HepG2 (cell line): ENCODE data around the gene IL1RAPL2. TPM values are rescaled to one million over a fixed set of nuclear protein-coding genes. Genes with fewer than 3 reads are reported as not detected.

ENCODE experiments used
- ATAC-seq: fragments of 200-7000 bp; cut with Tn5 transposase; 3 replicates; pipeline ENCODE4 v1.9.1; 2020; ENCODE audit warnings: mild to moderate bottlenecking, moderate library complexity
- BruUV-seq: library from RNA; stranded (reverse); fragments of 400-500 nt; replicated peaks from 2 replicates; lab custom pipeline; 2021; lab: Mats Ljungman, UMichigan
- CTCF ChIA-PET: fragments of 300-600 bp; formaldehyde crosslinking; extraction: SDS; loops from one replicate; lab custom pipeline; 2021; ENCODE audit warnings: low total read pairs, inconsistent platforms, low intra/inter-chr PET ratio; lab: Yijun Ruan, JAX
- POLR2A ChIA-PET: fragments of 350-600 bp; sonication (Branson Sonifier 250); formaldehyde crosslinking; loops from one replicate; lab custom pipeline; 2020; ENCODE audit warnings: antibody characterized with exemption, inconsistent platforms; lab: Yijun Ruan, JAX
- DNase-seq: peaks from one replicate; pipeline ENCODE4 v3.0.0-alpha.2; 2015; ENCODE audit warnings: low spot score
- FAIRE-seq: peaks from 3 replicates; lab custom pipeline; 2011; peaks lifted over from hg19 to GRCh38; lab: Jason Lieb, UNC
- H2AFZ ChIP-seq: one replicate; pipeline ENCODE4 v1.6.1; 2011; ENCODE audit warnings: low read length, inconsistent platforms
- H3K27ac ChIP-seq: fragments of 300-600 bp; 3 replicates; pipeline ENCODE4 v1.8.0; 2011; ENCODE audit warnings: mixed run types, mild to moderate bottlenecking, mixed read lengths, low read length, inconsistent platforms; ENCODE audit not compliant: insufficient read depth; ENCODE audit errors: extremely low read length
- H3K27me3 ChIP-seq, 2 experiments: fragments of 200-600 bp in 1 of 2; 2 replicates in 1 of 2; 3 replicates in 1 of 2; pipeline versions ENCODE4 v1.6.0 to v1.8.0; 2011; ENCODE audit warnings: low read length in 2 of 2, mild to moderate bottlenecking in 2 of 2, moderate library complexity in 2 of 2, inconsistent platforms in 1 of 2; ENCODE audit not compliant: insufficient read depth in 2 of 2, control insufficient read depth in 1 of 2
- H3K36me3 ChIP-seq, 2 experiments: fragments of 200-600 bp in 1 of 2; replicated peaks in 1 of 2; 2 replicates in 1 of 2; 3 replicates in 1 of 2; pipeline versions ENCODE4 v1.5.1 to v1.8.0; 2011; ENCODE audit warnings: low read length in 2 of 2, inconsistent platforms in 1 of 2; ENCODE audit not compliant: insufficient read depth in 2 of 2, control insufficient read depth in 1 of 2
- H3K4me1 ChIP-seq: 2 replicates; pipeline ENCODE4 v1.5.1; 2012; ENCODE audit warnings: low read length, inconsistent platforms; ENCODE audit not compliant: insufficient read depth
- H3K4me2 ChIP-seq: 2 replicates; pipeline ENCODE4 v1.6.0; 2011; ENCODE audit warnings: low read depth, low read length, inconsistent platforms
- H3K4me3 ChIP-seq, 3 experiments: fragments of 200-600 bp in 1 of 3; sonication (generic), shearing (Covaris generic) in 1 of 3; replicated peaks in 1 of 3; 2 replicates each; pipeline ENCODE4 v1.5.1; 2011 to 2016; ENCODE audit warnings: low read length in 3 of 3, inconsistent platforms in 2 of 3, low read depth in 2 of 3, mild to moderate bottlenecking in 2 of 3, control low read depth in 1 of 3, mixed read lengths in 1 of 3; ENCODE audit not compliant: insufficient read depth in 1 of 3
- H3K79me2 ChIP-seq: one replicate; pipeline ENCODE4 v1.6.1; 2011; ENCODE audit warnings: low read length, inconsistent platforms; ENCODE audit not compliant: insufficient read depth
- H3K9ac ChIP-seq: 2 replicates; pipeline ENCODE4 v1.6.0; 2011; ENCODE audit warnings: mild to moderate bottlenecking, low read depth, low read length, inconsistent platforms; ENCODE audit not compliant: insufficient read depth
- H3K9me3 ChIP-seq: 2 replicates; pipeline ENCODE4 v1.5.1; 2012; ENCODE audit warnings: mild to moderate bottlenecking, low read length
- H4K20me1 ChIP-seq: 2 replicates; pipeline ENCODE4 v1.6.0; 2011; ENCODE audit warnings: inconsistent platforms, mild to moderate bottlenecking, low read length, moderate library complexity; ENCODE audit not compliant: insufficient read depth
- ARNTL ChIP-seq: sonication (generic); formaldehyde crosslinking; IDR thresholded peaks from 2 replicates; pipeline ENCODE4 v1.4.0; 2020; ENCODE audit warnings: mild to moderate bottlenecking, missing genetic modification reagents
- ATF1 ChIP-seq: IDR thresholded peaks from 2 replicates; pipeline ENCODE4 v1.6.1; 2016; ENCODE audit warnings: mild to moderate bottlenecking, control low read depth
- ATF7 ChIP-seq, 2 experiments: fragments of 450-650 bp in 1 of 2; sonication (generic) in 1 of 2; formaldehyde crosslinking in 1 of 2; IDR thresholded peaks; 2 replicates each; pipeline versions ENCODE4 v1.4.0 to v1.6.1; 2016 to 2020; ENCODE audit warnings: antibody characterized with exemption in 1 of 2, mild to moderate bottlenecking in 1 of 2, missing genetic modification reagents in 1 of 2
- ETS1 ChIP-seq: sonication (generic); formaldehyde crosslinking; IDR thresholded peaks from 2 replicates; pipeline ENCODE4 v1.4.0; 2020; ENCODE audit warnings: missing genetic modification reagents
- HNF1B ChIP-seq: sonication (generic); formaldehyde crosslinking; IDR thresholded peaks from 2 replicates; pipeline ENCODE4 v1.5.1; 2020; ENCODE audit warnings: mild to moderate bottlenecking, moderate library complexity, missing genetic modification reagents
- HOXA7 ChIP-seq: sonication (generic); formaldehyde crosslinking; IDR thresholded peaks from 2 replicates; pipeline ENCODE4 v1.8.1; 2022; ENCODE audit warnings: mild to moderate bottlenecking, missing genetic modification reagents, moderate library complexity
- NFE2L2 ChIP-seq: fragments of 150-350 bp; IDR thresholded peaks from 2 replicates; pipeline ENCODE4 v1.6.1; 2014; ENCODE audit warnings: low read length
- POLR2AphosphoS5 ChIP-seq: IDR thresholded peaks from 2 replicates; pipeline ENCODE4 v1.6.1; 2012; ENCODE audit warnings: low read depth, low read length
- SAP130 ChIP-seq: IDR thresholded peaks from 2 replicates; pipeline ENCODE4 v1.6.1; 2016; ENCODE audit warnings: low read depth
- ZBTB1 ChIP-seq: sonication (generic); formaldehyde crosslinking; IDR thresholded peaks from 2 replicates; pipeline ENCODE4 v1.4.0; 2020; ENCODE audit warnings: missing genetic modification reagents, borderline replicate concordance
- ZKSCAN1 ChIP-seq: fragments of 150-350 bp; IDR thresholded peaks from 2 replicates; pipeline ENCODE4 v1.6.1; 2014; ENCODE audit warnings: low read length
- ZNF136 ChIP-seq: sonication (generic); formaldehyde crosslinking; IDR thresholded peaks from 2 replicates; pipeline ENCODE4 v1.8.1; 2022; ENCODE audit warnings: low read depth, mild to moderate bottlenecking, moderate library complexity, missing genetic modification reagents
- ZNF20 ChIP-seq: sonication (generic); formaldehyde crosslinking; IDR thresholded peaks from 2 replicates; pipeline ENCODE4 v1.4.0; 2020; ENCODE audit warnings: mild to moderate bottlenecking, moderate library complexity, missing genetic modification reagents
- ZNF260 ChIP-seq: sonication (generic); formaldehyde crosslinking; IDR thresholded peaks from 2 replicates; pipeline ENCODE4 v1.4.0; 2020; ENCODE audit warnings: missing genetic modification reagents, low read depth, mild to moderate bottlenecking, borderline replicate concordance
- WGBS: methylation state at CpG from one replicate; pipeline ENCODE4 v1.1.6; 2017; ENCODE audit warnings: low lambda C conversion rate; 5-methylcytosine and 5-hydroxymethylcytosine counted together
- in situ Hi-C: cut with HindIII; loops from 2 replicates; pipeline ENCODE4 v1.10.0; 2017; ENCODE audit warnings: low pct_unique_long_range_greater_than_20kb; ENCODE audit not compliant: extremely low pct_ligation_motif_present
- intact Hi-C: fragments of 100-400 bp; cut with micrococcal nuclease; formaldehyde crosslinking; loops from one replicate; pipeline ENCODE4 v1.10.0; 2022; ENCODE audit not compliant: unreplicated experiment
- polyA plus RNA-seq, 8 experiments: library from polyadenylated mRNA; depleted of rRNA in 3 of 8; stranded (reverse) in 7 of 8; unstranded in 1 of 8; fragments of >200 nt; fragmentation: Illumina TruSeq in 4 of 8; extraction: Trizol in 4 of 8; gene quantifications; 2 replicates each; pipeline versions ENCODE4 v1.2.1 to v1.2.3, GENCODE V29; 2011 to 2016; ENCODE audit warnings: low read depth in 4 of 8, missing spikeins in 1 of 8, mixed read lengths in 1 of 8; ENCODE audit not compliant: insufficient read depth in 1 of 8
- total RNA-seq, 5 experiments: library from RNA; depleted of rRNA; stranded (reverse); fragments of >200 nt; fragmentation: Illumina TruSeq; extraction: Trizol; gene quantifications; 2 replicates each; pipeline ENCODE4 v1.2.3, GENCODE V29; 2016; ENCODE audit warnings: low read depth in 1 of 5

Gene IL1RAPL2
- total and polyA plus RNA-seq, 2 of the 13 experiments (the other 11 are each of a cell fraction or from before 2014, with no cell fraction given), result not detected

- TF ChIP-seq HNF1B (CRISPR knock-in tag) (no peak), ATF7 (IDR thresholded peaks at IDR 0.05) (no peak), ATF7 (CRISPR knock-in tag; IDR thresholded peaks at IDR 0.05) (no peak), ZNF136 (CRISPR knock-in tag) (no peak), ARNTL (CRISPR knock-in tag) (no peak), ZNF260 (CRISPR knock-in tag) (no peak), ETS1 (CRISPR knock-in tag) (no peak), ZKSCAN1 (no peak), ZBTB1 (CRISPR knock-in tag) (no peak), ATF1 (CRISPR knock-in tag) (no peak), ZNF20 (CRISPR knock-in tag) (no peak)
These were observed 1082.7 kb downstream of the IL1RAPL2 start (continued) for GRCh38 chrX:105648732-105649131.

- CTCF ChIA-PET, result no interaction called here
- H3K79me2 ChIP-seq, result no peaks in the 10 kb centered on the region
- H3K9ac ChIP-seq, result no peak overlapping the region
- in situ Hi-C loops, result no loop called here
- BruUV-seq, result no TSS peak
- POLR2A ChIA-PET, result no interaction called here
- H3K4me2 ChIP-seq, result no peak overlapping the region
- no peak overlapping the region for H3K4me3 ChIP-seq
- DNase-seq, result no peak
- WGBS, result 0% methylated on average over 1 of the region's 1 CpG
- no peak overlapping the region for H2AFZ ChIP-seq
- no peaks in the 10 kb centered on the region for H4K20me1 ChIP-seq
- no peaks in the 10 kb centered on the region for H3K4me1 ChIP-seq
- TF ChIP-seq SAP130, result no peak
- TF ChIP-seq POLR2AphosphoS5, result no peak
- no peak for TF ChIP-seq HOXA7 (CRISPR knock-in tag)
- no peak for TF ChIP-seq NFE2L2
- no peak for ATAC-seq
- intact Hi-C loops, result no loop called here
- H3K27me3 ChIP-seq, result no peaks in the 10 kb centered on the region
- no peaks in the 10 kb centered on the region for H3K36me3 ChIP-seq
- no peak overlapping the region for H3K27ac ChIP-seq
- H3K9me3 ChIP-seq, result no peaks in the 10 kb centered on the region
- no peak for FAIRE-seq
These were observed 1084.6 kb downstream of the IL1RAPL2 start for GRCh38 chrX:105650577-105650976.
